HG02642 (cell line): Measurements from ENCODE around the gene PCDH15.

ENCODE experiments used
- ATAC-seq: cut with Tn5 transposase; IDR thresholded peaks from one replicate; pipeline ENCODE4 v1.9.1; 2021; ENCODE audit warnings: mild to moderate bottlenecking; ENCODE audit not compliant: unreplicated experiment, poor library complexity

The PCDH15 gene

DNA sequence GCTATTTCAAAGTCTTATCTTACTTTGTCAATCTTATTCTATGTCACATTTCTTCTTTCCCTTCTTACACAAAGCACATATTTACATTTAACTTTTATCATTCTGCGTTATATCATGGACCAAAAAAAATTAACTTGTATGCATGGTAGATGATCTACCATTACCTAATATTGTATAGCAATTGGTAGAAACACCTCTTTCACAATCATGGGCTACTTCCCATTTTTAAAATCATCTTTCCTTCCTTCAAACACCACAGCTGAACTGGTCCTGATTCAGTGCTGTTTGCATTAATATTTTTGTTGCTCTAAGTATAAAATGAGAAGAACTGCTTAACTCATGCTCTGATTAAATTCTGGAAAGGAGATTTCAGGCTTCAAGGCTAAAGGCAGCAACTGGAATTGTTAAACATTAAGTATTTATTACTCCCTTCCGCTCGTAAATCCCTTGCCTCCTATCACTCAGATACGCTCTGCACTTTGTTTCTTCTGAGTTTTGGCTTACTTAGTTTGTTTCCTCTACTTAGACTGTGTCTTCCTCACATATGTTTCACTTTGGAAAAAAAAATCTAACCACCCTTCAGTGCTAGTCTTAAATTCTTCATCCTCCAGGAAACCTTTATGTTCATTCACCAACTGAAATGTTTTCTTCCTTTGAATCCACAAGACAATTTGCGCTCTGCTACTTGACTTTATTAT is 901.4 kb downstream of the PCDH15 start:
- ATAC-seq, result no peak

DNA sequence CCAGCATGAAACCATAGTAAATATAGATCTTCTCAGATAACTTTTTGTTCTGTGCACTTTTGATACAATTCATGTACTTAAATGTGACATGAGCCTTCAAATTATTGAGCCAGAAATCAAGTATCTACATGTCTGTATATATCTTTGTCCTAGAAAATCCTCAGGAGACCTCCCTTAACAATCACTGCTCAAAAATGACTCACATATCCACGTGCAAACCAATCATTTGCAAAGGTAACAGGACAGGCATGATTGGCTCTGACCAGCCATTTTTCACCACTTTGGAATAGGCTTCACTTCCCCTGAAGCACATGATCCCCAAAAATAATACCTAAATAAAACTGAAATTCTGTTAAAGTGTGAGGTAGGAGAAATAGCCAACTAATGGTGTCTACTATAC is 902.5 kb downstream of the PCDH15 start:
- ATAC-seq, result no peak

DNA sequence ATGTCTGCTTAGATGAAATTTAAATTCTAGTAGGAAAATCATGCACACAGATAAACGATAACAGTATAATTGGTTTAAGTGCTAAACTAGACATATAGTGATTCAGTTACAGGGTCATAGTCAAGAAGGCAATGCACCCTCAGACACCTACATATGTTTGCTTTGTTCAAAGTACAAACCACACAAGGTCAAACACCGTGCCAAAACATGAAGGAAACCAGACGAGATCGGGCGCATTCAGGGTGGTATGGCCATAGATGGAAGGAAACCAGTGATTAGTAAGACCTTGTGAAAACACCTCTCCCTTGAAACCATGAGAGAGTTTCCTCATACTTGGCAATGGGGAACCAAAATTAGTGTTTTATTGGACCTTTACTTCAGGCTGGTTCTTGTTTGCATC is 906.9 kb downstream of the PCDH15 start:
- ATAC-seq, result no peak

DNA sequence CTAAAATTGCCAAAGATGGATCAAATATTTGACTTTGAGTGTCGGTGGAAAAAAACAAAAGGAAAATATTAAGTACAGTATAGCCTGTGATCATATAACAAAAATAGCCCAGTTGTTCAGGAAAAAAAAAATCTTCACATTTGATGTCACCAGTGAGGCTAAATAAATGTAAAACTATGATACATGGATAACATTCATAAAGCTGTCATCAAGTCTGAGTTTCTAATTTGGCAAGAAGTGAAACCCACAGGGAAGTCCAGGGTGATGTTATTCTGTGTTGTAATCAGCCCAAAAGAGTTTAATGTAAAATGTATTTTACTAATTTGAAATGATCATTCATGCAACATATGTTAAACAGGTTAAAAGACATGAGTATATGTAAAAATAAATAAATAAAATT is 908.0 kb downstream of the PCDH15 start:
- no peak for ATAC-seq

DNA sequence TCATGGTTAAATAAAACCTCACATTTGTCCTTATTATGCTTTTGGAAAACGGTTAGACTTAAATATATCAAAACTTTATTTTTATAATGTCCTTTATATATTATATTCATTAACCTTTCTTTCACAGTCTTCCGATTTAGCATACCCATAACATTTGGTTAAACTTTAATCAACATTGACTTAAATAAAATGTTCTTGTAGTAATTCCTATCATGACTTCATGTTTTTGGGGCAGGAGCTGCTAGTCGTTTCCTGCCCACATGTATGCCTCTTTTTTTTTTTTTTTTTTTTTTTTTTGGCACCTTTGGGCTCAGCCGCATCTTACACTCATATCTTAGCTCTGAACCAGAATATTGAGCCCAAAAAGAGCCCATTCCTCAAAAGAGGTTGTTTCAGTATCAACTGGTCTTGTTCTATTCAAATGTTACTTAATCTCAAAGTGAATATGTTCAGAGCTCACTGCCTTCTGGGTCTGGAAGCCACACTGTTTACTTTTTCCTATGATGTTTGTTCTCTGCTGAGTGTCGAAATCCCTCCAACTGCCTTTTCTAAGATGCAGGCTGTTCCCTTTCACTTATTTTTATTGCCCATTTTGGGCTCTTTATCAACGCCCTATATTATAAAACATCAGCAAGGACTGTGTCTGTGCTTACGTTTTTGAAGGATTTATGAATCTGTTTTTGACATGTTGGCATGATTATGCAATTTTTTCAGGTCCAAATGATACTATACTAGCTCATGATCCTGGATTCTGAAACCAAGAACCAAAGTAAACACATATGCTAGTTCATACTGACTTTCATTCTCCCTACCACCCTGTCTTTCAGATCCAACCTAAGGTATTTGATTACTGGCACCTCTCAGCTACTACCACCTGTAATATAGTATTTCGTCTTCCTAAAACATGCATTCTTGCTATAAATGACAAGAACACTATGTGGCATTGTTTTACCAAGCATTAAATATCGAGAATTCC is 914.4 kb downstream of the PCDH15 start:
- no peak for ATAC-seq

DNA sequence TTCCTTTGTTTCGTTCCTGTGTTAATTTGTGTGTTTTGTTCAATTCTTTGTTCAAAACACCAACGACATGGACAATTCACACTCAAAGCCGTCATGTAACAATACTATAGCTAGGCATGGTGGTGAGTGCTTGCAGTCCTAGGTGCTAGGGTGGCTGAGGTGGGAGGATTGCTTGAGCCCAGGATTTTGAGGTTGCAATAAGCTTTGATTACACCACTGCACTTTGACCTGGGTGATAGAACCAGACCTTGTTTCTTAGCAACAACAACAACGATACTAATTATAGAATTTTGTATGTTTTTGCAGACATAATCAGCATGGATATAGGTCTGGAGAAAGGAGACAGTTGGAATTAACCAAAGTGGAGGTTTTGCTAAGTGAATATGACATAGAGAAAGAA is 936.2 kb downstream of the PCDH15 start:
- ATAC-seq, result no peak

DNA sequence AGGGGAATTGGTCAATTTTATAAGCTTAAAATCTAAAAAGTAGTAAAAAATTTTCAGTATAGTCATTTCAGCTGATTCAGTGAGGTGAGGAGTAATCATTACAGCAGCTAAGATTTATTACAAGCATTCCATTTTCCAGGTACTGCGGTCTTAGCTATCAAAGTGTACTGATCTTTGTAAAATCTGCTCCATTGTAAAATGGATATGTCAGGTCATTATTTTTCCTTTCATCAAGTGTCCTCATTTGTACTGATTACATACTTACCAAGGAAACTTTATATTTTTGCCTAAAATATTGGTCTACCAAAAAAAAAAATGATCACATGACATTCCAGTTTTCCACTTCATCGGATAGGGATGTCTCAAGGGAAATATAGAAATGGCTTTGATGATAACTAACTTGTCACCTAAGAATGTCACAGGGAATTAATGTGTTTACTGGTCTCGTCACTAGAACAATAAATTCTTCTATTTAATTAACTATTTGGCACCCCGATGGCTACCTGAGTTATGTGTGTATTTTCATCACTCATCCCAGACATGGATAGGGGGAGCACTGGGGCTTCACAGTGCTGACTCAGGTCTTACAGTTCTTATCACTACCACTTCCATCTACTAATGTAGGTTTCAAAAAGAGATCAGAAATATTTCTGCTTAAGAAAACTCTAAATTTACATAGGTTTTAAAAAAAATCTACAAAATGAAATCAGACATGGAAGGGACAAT is 948.4 kb downstream of the PCDH15 start:
- no peak for ATAC-seq

DNA sequence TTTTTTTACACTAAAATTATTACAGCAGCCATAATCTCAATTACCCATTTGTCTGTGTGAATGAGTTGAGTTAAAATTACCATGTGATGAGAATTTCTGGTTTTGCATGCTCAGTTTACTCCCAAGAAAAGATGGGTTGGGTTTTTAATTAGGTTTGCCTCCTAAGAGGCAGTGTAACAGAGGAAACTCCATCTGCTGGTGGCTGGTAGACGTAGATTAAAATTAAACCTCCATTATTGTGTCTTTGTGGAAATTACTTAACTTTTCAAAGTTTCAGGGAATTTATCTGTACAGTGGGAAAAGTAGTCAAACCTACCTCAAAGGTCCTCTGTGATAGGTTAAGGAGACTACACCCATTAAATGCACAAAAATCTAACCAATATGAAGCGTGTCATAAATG is 954.2 kb downstream of the PCDH15 start:
- ATAC-seq, result no peak

DNA sequence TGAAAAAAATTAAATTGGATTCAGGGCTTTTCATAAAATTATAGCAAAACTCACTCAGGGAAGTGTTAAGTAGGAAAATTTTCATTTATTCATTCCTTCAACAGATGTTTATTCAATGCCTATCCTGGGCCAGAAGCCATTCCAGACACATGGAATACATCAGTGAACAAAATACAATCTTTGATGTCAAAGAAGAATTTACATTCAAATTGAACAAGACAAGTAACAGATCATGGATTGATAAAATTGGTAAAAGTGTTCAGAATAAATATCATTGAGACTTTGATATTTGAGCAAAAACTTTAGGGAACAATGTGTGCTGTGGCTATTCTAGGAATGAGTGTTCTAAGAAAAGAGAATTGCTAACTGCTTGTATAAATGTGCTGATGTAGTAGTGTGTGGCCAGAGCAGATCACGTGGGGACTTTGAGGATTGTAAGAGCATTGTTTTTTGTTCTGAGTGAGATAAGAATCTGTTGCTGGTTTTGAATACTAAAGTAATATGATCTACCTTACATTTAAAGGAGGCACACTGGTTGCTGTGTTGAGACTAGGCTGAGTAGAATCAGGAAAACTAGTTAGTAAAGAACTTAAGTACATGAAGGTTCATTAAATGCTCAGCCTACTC is 957.2 kb downstream of the PCDH15 start:
- no peak for ATAC-seq

DNA sequence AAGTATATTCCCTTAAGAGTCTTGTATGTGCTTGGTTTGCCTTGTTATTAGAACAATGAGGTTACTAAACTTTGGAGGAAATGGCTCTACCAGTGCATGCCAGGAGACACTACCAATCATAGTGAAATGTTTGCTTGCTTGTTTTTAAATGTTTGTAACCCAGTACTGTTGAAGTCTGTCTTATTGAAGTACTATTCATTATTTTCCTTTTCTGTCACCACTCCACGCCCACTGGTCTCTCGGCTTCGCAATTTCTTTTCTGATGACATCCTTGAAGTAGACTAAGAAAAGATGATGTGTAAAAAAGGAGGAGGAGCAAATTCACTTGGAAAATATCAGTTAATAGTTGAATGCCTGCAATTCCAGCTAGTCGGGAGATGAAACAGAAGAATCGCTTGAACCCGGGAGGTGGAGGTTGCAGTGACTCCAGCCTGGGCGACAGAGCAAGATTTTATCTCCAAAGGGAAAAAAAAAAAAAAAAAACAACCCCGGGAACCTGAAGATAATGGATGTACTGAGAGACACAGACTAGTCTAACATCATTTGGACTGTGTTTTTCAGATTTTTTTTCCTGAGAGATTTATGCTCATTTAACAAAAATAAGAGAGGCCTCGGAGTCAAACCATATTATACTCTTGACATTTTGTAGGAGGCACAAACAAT is 959.4 kb downstream of the PCDH15 start:
- ATAC-seq, result no peak

DNA sequence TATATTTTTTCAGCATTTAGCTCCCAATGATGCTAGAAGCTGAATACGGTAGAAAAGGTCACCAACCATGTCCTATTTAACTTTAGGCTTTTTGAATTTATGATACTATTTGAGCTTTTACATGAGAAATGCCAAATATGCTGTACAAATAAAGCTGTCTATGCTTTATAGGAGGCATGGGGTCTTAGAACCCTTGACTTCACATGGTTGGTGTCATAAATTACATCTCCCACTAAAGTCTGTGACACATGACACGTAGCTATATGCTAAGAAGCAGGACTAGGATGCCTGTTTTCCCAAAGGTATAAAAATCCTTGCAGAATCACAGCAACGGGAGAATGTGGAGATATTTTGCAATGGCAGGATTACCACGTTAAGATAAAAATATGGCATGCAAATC is 960.4 kb downstream of the PCDH15 start:
- no peak for ATAC-seq

DNA sequence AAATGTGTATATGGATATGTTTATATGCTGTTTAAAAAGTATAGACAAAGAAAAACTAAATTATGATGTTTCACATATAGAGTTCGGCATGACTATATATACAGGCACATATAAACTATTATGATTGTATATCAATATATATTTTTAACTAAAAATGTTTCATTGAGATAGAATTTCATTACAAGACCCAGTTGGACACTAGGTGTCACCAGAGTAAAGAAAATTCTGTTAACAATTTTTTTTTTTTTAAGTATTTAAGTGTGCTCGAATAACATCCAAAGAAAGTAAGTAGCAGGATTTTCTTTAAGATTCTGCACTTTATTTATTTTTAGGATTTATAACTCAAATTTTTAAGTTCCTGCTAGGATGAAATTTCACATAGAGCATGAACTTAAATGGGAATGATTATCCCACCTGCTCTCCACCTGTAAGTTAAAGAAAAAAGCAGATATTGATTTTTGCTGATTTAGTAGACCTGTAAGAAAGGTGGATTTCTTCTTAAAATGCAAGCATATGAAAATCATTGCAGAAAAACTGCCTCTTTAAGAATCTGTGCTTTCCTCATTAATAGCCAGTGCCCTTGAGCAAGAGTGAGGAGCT is 961.5 kb downstream of the PCDH15 start:
- ATAC-seq, result no peak

DNA sequence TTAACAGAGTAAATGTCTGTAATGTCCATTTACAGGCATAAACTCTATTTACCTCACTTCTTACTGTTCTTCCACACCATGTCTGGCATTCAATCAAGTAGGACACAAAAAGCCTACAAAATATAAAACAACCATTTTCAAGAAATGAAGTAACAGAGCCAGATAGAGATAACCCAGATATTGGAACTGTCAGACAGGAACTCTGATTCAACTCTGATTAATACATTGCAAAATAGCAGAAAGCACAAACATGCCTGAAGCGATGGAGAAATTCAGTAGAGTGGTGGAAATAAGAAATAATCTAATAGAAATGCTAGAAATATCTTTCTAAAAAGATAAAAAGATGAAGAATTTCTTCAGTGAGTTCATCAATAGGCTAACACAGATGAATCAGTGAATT is 964.4 kb downstream of the PCDH15 start:
- no peak for ATAC-seq

DNA sequence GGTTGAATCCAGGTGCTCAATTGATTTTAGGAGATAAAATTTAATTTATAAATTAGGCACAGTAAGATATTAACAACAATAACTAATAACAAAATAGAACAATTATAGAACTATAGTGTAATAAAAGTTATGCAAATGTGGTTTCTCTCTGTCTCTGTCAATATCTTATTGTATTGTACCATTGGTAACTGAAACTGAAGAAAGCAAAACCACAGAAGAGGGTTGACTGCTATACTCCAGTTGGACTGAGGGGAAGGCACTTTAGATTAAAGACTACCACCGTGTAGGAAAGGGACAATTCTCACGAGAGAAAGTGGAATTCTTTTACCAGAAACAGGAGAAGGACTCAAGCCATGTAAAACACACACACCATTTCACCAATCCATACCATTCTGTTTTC is 967.1 kb downstream of the PCDH15 start:
- ATAC-seq, result no peak

DNA sequence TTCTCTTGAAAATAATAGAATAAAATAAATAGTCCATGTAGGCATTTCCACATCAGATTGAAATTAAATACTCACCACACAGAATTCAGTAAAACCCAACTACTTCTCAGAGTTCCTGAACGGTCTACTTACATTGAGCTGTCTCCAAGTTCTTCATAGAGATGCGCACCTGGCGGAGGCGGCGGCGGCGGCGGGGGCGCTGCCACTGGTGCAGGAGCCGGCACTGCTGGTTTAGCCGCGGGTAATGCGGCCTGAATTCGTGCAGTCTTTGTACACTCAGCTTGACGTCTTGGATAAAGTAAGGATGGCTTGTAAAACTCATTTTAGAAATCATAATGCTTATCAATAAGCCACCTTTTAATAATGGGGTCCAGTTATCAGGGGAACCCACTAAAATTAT is 973.8 kb downstream of the PCDH15 start:
- no peak for ATAC-seq

DNA sequence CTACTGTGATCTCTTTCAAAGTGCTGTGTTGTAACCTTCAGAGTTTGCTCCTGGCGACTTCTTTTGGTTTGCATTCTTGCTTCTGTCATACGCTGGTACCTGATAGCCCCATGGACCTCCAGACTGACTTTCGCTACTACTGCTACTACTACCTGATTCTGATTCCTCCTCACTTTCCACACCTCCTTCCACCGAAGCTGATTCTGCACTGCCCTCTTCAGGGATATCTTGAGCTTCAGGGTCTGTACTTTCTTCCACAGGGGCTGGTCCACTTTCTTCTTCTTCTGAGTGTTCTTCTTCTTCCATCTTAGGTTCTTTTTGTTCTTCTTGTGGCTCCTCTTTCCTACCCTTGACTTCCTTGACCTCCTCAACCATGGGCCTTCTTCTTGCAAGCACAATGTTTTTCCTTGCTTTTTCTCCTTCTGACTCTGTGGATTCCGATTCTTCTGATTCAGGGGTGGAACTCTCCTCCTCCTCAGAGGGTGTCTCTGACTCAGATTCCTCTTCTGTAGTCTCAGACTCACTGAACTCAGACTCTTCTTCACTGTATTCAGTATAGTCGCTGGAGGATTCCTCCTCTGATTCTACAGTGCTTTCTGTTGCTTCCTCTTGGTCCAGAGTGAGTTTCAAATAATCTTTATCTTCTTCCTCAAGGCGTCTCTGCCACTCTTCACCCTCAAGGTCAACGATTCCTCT is 992.2 kb downstream of the PCDH15 start:
- no peak for ATAC-seq

DNA sequence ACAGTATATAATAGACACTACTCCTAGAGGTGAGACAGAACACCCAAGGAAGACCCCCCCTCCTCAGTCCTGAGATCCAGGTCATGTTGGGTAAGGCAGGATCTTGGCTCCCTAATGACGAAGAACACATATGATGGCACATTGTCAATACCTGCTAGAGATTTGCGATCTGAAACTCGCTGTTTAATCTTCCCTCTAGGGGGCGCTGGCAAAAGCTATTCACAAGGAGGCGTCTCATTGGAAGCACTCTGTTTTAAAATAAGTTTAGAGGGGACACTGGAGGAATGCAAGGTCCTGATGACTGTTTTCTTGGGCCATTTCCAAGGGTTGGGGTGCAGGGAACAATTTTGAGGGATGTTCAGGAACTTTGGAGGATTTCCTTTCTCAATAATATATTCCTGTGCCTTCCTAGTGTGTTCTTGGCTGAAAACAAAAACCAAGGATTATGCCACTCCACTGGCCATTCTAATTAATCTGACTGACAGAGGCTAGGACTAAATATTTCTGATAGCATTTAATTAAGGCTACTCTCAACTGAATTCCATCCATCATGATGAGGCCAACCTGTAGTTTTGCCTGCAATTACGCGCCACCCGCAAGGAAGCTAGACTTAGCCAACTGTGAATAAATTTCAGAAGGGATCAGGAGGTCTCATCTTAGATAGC is 1014.7 kb downstream of the PCDH15 start:
- no peak for ATAC-seq

DNA sequence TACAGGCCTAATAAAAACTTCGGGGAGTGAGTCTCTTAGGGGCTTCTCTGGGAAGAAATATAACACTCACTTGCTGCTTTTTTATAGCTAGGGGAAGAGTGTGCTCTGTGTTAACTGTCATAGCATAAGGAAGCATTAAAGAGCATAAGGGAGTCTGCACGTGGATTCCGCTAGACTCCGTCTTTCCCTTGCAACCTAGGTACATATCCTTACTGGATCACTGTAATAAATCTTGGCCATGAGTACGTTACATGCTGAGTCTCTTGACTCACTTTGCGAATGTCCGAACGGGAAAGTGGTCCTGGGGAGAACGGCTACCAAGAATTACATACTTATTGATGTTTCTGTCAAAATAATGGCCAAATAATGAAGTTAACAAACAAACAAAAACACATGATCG is 1029.3 kb downstream of the PCDH15 start:
- ATAC-seq, result no peak

DNA sequence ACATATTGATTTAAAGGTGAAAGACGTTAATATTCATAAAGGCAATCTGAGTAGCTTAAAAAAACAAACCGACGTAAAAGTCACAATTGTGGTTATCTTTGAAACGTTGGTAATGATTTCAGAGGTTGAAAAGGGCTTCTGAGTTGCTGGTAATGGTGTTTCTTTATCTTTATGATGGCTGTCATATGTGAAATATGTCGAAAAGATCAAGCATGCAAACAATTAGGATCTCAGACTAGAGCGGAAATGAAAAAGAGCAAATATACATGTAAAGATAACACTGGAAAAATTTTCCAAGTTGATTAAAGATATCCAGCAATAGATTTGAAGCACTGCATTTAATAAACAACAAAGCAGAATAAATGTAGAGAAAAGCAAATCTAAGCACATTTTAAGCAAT is 1030.1 kb downstream of the PCDH15 start:
- ATAC-seq, result no peak
